ENCODE measurements around the gene DCHS2.

GRCh38 chr4:154492288-154492687, 689 bp upstream of the DCHS2 start:
- TF ChIP-seq EP300 (IDR thresholded peaks at IDR 0.05) (no peak), CTCF (IDR thresholded peaks at IDR 0.05) (no peak)

All from tibial nerve (tissue), 4 donors.